GM19240 (cell line): ENCODE results near the gene CYP2A13.
"Not testable (repeated sequence)": the region's sequence is repeated elsewhere in the genome, so short reads cannot be mapped to it uniquely, and the experiment has no call there.

Experiments used
- DNase-seq: peaks from one replicate; pipeline ENCODE4 v3.0.0; 2011; ENCODE audit warnings: low spot score; ENCODE audit not compliant: insufficient read length

The CYP2A13 gene

GRCh38 chr19:41088151-41088550, at the start of gene CYP2A13:
CYP2A13 (plus strand) TSS chr19:41088451; CDS start chr19:41088472, 21 bp downstream.
- no peak for DNase-seq

GRCh38 chr19:41039806-41040205, 48.4 kb upstream of the CYP2A13 start:
- no peak for DNase-seq

GRCh38 chr19:41045095-41045494, 43.2 kb upstream of the CYP2A13 start:
- DNase-seq, result not testable (repeated sequence)

- DNase-seq, result no peak
Observed at GRCh38 chr19:41050426-41050825, 37.8 kb upstream of the CYP2A13 start.

- not testable (repeated sequence) for DNase-seq
Observed at GRCh38 chr19:41052162-41052561, 36.1 kb upstream of the CYP2A13 start.

- not testable (repeated sequence) for DNase-seq
Observed at GRCh38 chr19:41053331-41053730, 34.9 kb upstream of the CYP2A13 start.

GRCh38 chr19:41064974-41065569, 23.2 kb upstream of the CYP2A13 start:
- no peak for DNase-seq

GRCh38 chr19:41076286-41076685, 12.0 kb upstream of the CYP2A13 start:
- no peak for DNase-seq

- DNase-seq, result no peak
Observed at GRCh38 chr19:41083516-41083915, 4.7 kb upstream of the CYP2A13 start.

- DNase-seq, result no peak
Observed at GRCh38 chr19:41085748-41086415, 2.4 kb upstream of the CYP2A13 start.

GRCh38 chr19:41089959-41090358, 1.7 kb downstream of the CYP2A13 start:
- DNase-seq, result no peak

GRCh38 chr19:41095703-41096102, 7.5 kb downstream of the CYP2A13 start:
- DNase-seq, result no peak

GRCh38 chr19:41096353-41096752, 8.1 kb downstream of the CYP2A13 start:
- no peak for DNase-seq

- DNase-seq, result no peak
Observed at GRCh38 chr19:41097302-41097701, 9.1 kb downstream of the CYP2A13 start.

GRCh38 chr19:41098762-41099161, 10.5 kb downstream of the CYP2A13 start:
- no peak for DNase-seq

- not testable (repeated sequence) for DNase-seq
Observed at GRCh38 chr19:41102210-41102609, 14.0 kb downstream of the CYP2A13 start.

GRCh38 chr19:41106177-41106576, 17.9 kb downstream of the CYP2A13 start:
- no peak for DNase-seq

- no peak for DNase-seq
Observed at GRCh38 chr19:41111296-41111695, 23.0 kb downstream of the CYP2A13 start.

- DNase-seq, result no peak
Observed at GRCh38 chr19:41111750-41112295, 23.6 kb downstream of the CYP2A13 start.

- no peak for DNase-seq
Observed at GRCh38 chr19:41112728-41113290, 24.6 kb downstream of the CYP2A13 start.

GRCh38 chr19:41114132-41114531, 25.9 kb downstream of the CYP2A13 start, which contains the start of gene CYP2F1:
CYP2F1 (plus strand) TSS chr19:41114432; CDS start chr19:41116189, 1,757 bp downstream.
- DNase-seq, result no peak

- no peak for DNase-seq
Observed at GRCh38 chr19:41116261-41116660, 28.0 kb downstream of the CYP2A13 start.
